GM12878 (cell line): ENCODE data around the gene NAALADL2. TPM values are rescaled to one million over a fixed set of nuclear protein-coding genes. Genes with fewer than 3 reads are reported as not detected.

Experiments
- ATAC-seq: fragments of 200-7000 bp; cut with Tn5 transposase; 3 replicates; pipeline ENCODE4 v1.9.1; 2020; ENCODE audit warnings: mild to moderate bottlenecking, moderate library complexity
- BruUV-seq: library from RNA; stranded (reverse); fragments of 400-500 nt; replicated peaks from 2 replicates; lab custom pipeline; 2021; lab: Mats Ljungman, UMichigan
- CTCF ChIA-PET: fragments of 300-600 bp; sonication (Branson Sonifier 250); formaldehyde crosslinking; extraction: SDS; loops from one replicate; lab custom pipeline; 2021; ENCODE audit warnings: inconsistent platforms; lab: Yijun Ruan, JAX
- POLR2A ChIA-PET: fragments of 350-600 bp; formaldehyde crosslinking; extraction: SDS; loops from one replicate; lab custom pipeline; 2021; ENCODE audit warnings: inconsistent platforms; lab: Charles Lee
- RAD21 ChIA-PET: fragments of 300-600 bp; sonication (Branson Sonifier 250); formaldehyde crosslinking; loops from one replicate; lab custom pipeline; 2023; ENCODE audit warnings: antibody characterized with exemption; ENCODE audit not compliant: unreplicated experiment; lab: Charles Lee
- SMC1A ChIA-PET: fragments of 300-600 bp; sonication (Branson Sonifier 250); formaldehyde crosslinking; loops from one replicate; lab custom pipeline; 2023; ENCODE audit not compliant: unreplicated experiment, uncharacterized antibody; lab: Charles Lee
- DNase-seq: peaks from one replicate; pipeline ENCODE4 v3.0.0-alpha.2; 2011; ENCODE audit warnings: low read depth, low spot score
- FAIRE-seq: peaks from 3 replicates; lab custom pipeline; 2011; peaks lifted over from hg19 to GRCh38; lab: Jason Lieb, UNC
- H2AFZ ChIP-seq: 2 replicates; pipeline ENCODE4 v1.6.0; 2011; ENCODE audit warnings: low read depth, low read length, control low read depth; ENCODE audit not compliant: control insufficient read depth
- H3K27ac ChIP-seq: 2 replicates; pipeline ENCODE4 v1.5.1; 2011; ENCODE audit warnings: control low read depth; ENCODE audit not compliant: control insufficient read depth, insufficient read depth
- H3K27me3 ChIP-seq, 2 experiments: replicated peaks in 1 of 2; 2 replicates each; pipeline versions ENCODE4 v1.6.0 to v1.6.1; 2011; ENCODE audit warnings: low read length in 1 of 2; ENCODE audit not compliant: control insufficient read depth in 2 of 2, insufficient read depth in 2 of 2
- H3K36me3 ChIP-seq, 2 experiments: 2 replicates each; pipeline ENCODE4 v1.5.1; 2011; ENCODE audit warnings: low read length in 1 of 2; ENCODE audit not compliant: control insufficient read depth in 2 of 2, insufficient read depth in 2 of 2
- H3K4me1 ChIP-seq: 2 replicates; pipeline ENCODE4 v1.6.1; 2011; ENCODE audit warnings: mild to moderate bottlenecking, low read length, moderate library complexity, mixed read lengths; ENCODE audit not compliant: control insufficient read depth, insufficient read depth
- H3K4me2 ChIP-seq: 2 replicates; pipeline ENCODE4 v1.6.0; 2011; ENCODE audit warnings: control low read depth; ENCODE audit not compliant: control insufficient read depth, insufficient read depth
- H3K4me3 ChIP-seq: fragments of 200-600 bp; sonication (generic); 2 replicates; pipeline ENCODE4 v1.5.1; 2016
- H3K79me2 ChIP-seq: 2 replicates; pipeline ENCODE4 v1.6.0; 2011; ENCODE audit warnings: low read length; ENCODE audit not compliant: control insufficient read depth, insufficient read depth
- H3K9ac ChIP-seq: 2 replicates; pipeline ENCODE4 v1.8.0; 2011; ENCODE audit warnings: low read length, control low read depth, mixed read lengths; ENCODE audit not compliant: control insufficient read depth, insufficient read depth
- H3K9me3 ChIP-seq: replicated peaks from 3 replicates; pipeline ENCODE4 v1.5.1; 2011; ENCODE audit warnings: mild to moderate bottlenecking, low read length; ENCODE audit not compliant: control insufficient read depth, insufficient read depth
- H4K20me1 ChIP-seq: 2 replicates; pipeline ENCODE4 v1.6.0; 2011; ENCODE audit not compliant: control insufficient read depth, insufficient read depth
- ASH2L ChIP-seq: fragments of 300-600, 200-600 bp; sonication (generic); IDR thresholded peaks from 2 replicates; pipeline ENCODE4 v1.6.1; 2017; ENCODE audit warnings: low read depth, mild to moderate bottlenecking, borderline replicate concordance
- CBFB ChIP-seq: IDR thresholded peaks from 2 replicates; pipeline ENCODE4 v1.6.1; 2016; ENCODE audit warnings: antibody characterized with exemption, low read depth
- CBX3 ChIP-seq: fragments of 200-600 bp; sonication (generic); IDR thresholded peaks from 2 replicates; pipeline ENCODE4 v1.6.1; 2016; ENCODE audit warnings: low read depth, borderline replicate concordance
- ESRRA ChIP-seq: IDR thresholded peaks from 2 replicates; pipeline ENCODE4 v1.6.1; 2012; ENCODE audit warnings: mild to moderate bottlenecking, low read length, improper control_type of control experiment
- IKZF1 ChIP-seq: fragments of 450-650 bp; conservative IDR thresholded peaks from 2 replicates; pipeline ENCODE4 v1.6.1; 2017; ENCODE audit warnings: antibody characterized with exemption, mild to moderate bottlenecking
- MTA3 ChIP-seq: IDR thresholded peaks from 2 replicates; pipeline ENCODE4 v1.6.1; 2012; ENCODE audit warnings: low read length, inconsistent platforms, borderline replicate concordance
- PAX5 ChIP-seq: IDR thresholded peaks from 2 replicates; pipeline ENCODE4 v1.6.1; 2011; ENCODE audit warnings: low read depth, low read length, borderline replicate concordance
- SPI1 ChIP-seq: IDR thresholded peaks from 2 replicates; pipeline ENCODE4 v1.6.1; 2011; ENCODE audit warnings: low read depth, mild to moderate bottlenecking, low read length, moderate library complexity, borderline replicate concordance; ENCODE audit not compliant: insufficient read depth
- STAT3 ChIP-seq: IDR thresholded peaks from 2 replicates; pipeline ENCODE4 v1.6.1; 2011; ENCODE audit warnings: low read depth, low read length, improper control_type of control experiment
- SUZ12 ChIP-seq: fragments of 200-600 bp; sonication (generic); IDR thresholded peaks from one replicate; pipeline ENCODE4 v1.6.1; 2018; ENCODE audit warnings: antibody characterized with exemption, mild to moderate bottlenecking; ENCODE audit not compliant: unreplicated experiment
- TCF12 ChIP-seq: IDR thresholded peaks from 2 replicates; pipeline ENCODE4 v1.6.1; 2011; ENCODE audit warnings: low read depth, mild to moderate bottlenecking, low read length
- TCF3 ChIP-seq: IDR thresholded peaks from 2 replicates; pipeline ENCODE4 v1.6.1; 2012; ENCODE audit warnings: low read depth, mild to moderate bottlenecking, low read length, borderline replicate concordance; ENCODE audit not compliant: insufficient read depth
- ZNF207 ChIP-seq: fragments of 450-650 bp; IDR thresholded peaks from 2 replicates; pipeline ENCODE4 v1.6.1; 2014; ENCODE audit warnings: antibody characterized with exemption, mild to moderate bottlenecking, borderline replicate concordance
- ZNF384 ChIP-seq: IDR thresholded peaks from 2 replicates; pipeline ENCODE4 v1.6.1; 2012; ENCODE audit warnings: low read depth, mild to moderate bottlenecking, low read length, improper control_type of control experiment, borderline replicate concordance
- ZZZ3 ChIP-seq: IDR thresholded peaks from 2 replicates; pipeline ENCODE4 v1.6.1; 2011; ENCODE audit warnings: low read depth; ENCODE audit not compliant: control insufficient read depth, insufficient read length
- WGBS: methylation state at CpG from one replicate; pipeline ENCODE4 v1.1.6; 2016; ENCODE audit warnings: low lambda C conversion rate; ENCODE audit not compliant: insufficient replicate concordance, insufficient coverage; ENCODE audit errors: missing lambda C conversion rate; 5-methylcytosine and 5-hydroxymethylcytosine counted together
- in situ Hi-C: fragments of 300-500 bp; cut with MboI; formaldehyde crosslinking; loops from 9 replicates; pipeline ENCODE4 v1.14.3; 2018; ENCODE audit warnings: mixed read lengths
- intact Hi-C: fragments of 100-400 bp; cut with micrococcal nuclease; formaldehyde crosslinking; loops from one replicate; pipeline ENCODE4 v1.14.2; 2022; ENCODE audit not compliant: unreplicated experiment
- polyA plus RNA-seq, 11 experiments: library from polyadenylated mRNA; depleted of rRNA in 4 of 11; unstranded in 6 of 11; stranded (reverse) in 5 of 11; fragments of >200 nt; fragmentation: Nextera tagmentation in 4 of 11; fragmentation: Illumina TruSeq in 1 of 11; extraction: Ambion mirVana in 4 of 11; extraction: Trizol in 1 of 11; gene quantifications; 1 replicate in 1 of 11; 2 replicates in 10 of 11; pipeline versions ENCODE4 v1.2.1 to v1.2.3, GENCODE V29; 2011 to 2016; ENCODE audit warnings: inconsistent platforms in 2 of 11, missing spikeins in 2 of 11, low read depth in 1 of 11
- total RNA-seq, 4 experiments: library from RNA; depleted of rRNA in 3 of 4; stranded (reverse); fragments of >200 nt in 3 of 4; fragmentation: Illumina TruSeq in 1 of 4; extraction: Trizol in 1 of 4; gene quantifications; 2 replicates each; pipeline versions ENCODE4 v1.2.1 to v1.2.3, GENCODE V29; 2013 to 2021
- TF ChIP-seq, protein P1 (sequence below): fragments of 150-350 bp; IDR thresholded peaks from 2 replicates; pipeline ENCODE4 v1.6.1; 2014; ENCODE audit warnings: mild to moderate bottlenecking, low read depth, low read length
- TF ChIP-seq, protein P2 (sequence below): fragments of 450-650 bp; conservative IDR thresholded peaks from 2 replicates; pipeline ENCODE4 v1.6.1; 2017; ENCODE audit warnings: mild to moderate bottlenecking, moderate library complexity

The NAALADL2 gene
- total and polyA plus RNA-seq, 10 of the 15 experiments (the other 5 are each of a cell fraction or from before 2014, with no cell fraction given): 0.06 to 10.8 (median 0.46) TPM

DNA sequence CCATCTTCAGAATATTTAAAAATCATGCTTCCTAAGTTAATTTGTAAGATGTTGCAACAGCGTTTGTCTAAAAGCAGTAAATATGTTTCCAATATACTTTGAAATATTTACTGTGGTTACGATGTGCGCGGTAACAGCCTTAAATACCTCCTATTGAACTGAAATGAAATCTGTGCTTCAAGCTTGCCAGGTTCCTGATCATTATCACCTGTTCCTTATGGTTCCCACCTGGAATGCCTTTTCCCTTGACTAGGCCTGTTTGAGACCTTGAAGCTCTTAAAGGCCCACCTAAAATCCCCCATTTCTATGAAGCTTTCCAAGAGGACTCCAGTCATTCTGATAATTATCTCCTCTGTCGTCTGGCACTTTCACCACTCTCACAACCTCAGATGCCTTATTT, 146.7 kb downstream of the NAALADL2 start (continued):
- TF ChIP-seq SPI1 (no peak), TCF12 (no peak), MTA3 (no peak)

DNA sequence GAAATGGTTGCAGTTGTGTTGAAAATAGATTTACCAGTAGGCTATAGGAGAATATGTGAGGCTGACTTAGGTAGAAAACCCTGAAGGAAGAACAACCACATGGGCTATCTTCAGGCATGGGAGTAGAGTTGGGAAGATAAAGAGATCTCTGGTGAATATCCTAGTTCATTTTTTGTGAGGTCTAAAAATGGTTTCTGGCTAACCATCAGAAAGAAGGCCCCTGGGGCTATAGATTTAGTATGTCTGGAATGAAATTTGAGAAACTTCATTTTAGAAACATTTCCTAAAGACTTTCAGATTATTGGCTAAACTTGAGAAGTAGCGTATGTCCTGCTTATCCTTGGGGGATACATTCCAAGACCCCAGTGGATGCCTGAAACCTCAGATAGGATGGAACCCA, 148.2 kb downstream of the NAALADL2 start:
- no peaks in the 10 kb centered on the region for H3K27me3 ChIP-seq
- H3K79me2 ChIP-seq: no peaks in the 10 kb centered on the region
- H3K9ac ChIP-seq: no peak overlapping the region
- ATAC-seq (no peak), FAIRE-seq (no peak), DNase-seq (no peak)
- TF ChIP-seq, protein P1, sequence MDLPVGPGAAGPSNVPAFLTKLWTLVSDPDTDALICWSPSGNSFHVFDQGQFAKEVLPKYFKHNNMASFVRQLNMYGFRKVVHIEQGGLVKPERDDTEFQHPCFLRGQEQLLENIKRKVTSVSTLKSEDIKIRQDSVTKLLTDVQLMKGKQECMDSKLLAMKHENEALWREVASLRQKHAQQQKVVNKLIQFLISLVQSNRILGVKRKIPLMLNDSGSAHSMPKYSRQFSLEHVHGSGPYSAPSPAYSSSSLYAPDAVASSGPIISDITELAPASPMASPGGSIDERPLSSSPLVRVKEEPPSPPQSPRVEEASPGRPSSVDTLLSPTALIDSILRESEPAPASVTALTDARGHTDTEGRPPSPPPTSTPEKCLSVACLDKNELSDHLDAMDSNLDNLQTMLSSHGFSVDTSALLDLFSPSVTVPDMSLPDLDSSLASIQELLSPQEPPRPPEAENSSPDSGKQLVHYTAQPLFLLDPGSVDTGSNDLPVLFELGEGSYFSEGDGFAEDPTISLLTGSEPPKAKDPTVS: no peak
- TF ChIP-seq CBFB (no peak), PAX5 (no peak), CBX3 (no peak), TCF3 (no peak), IKZF1 (no peak), ZNF384 (no peak), SUZ12 (no peak), ZNF207 (no peak), ZZZ3 (no peak), MTA3 (no peak), ASH2L (no peak), STAT3 (no peak), ESRRA (no peak)
- TF ChIP-seq, protein P2, sequence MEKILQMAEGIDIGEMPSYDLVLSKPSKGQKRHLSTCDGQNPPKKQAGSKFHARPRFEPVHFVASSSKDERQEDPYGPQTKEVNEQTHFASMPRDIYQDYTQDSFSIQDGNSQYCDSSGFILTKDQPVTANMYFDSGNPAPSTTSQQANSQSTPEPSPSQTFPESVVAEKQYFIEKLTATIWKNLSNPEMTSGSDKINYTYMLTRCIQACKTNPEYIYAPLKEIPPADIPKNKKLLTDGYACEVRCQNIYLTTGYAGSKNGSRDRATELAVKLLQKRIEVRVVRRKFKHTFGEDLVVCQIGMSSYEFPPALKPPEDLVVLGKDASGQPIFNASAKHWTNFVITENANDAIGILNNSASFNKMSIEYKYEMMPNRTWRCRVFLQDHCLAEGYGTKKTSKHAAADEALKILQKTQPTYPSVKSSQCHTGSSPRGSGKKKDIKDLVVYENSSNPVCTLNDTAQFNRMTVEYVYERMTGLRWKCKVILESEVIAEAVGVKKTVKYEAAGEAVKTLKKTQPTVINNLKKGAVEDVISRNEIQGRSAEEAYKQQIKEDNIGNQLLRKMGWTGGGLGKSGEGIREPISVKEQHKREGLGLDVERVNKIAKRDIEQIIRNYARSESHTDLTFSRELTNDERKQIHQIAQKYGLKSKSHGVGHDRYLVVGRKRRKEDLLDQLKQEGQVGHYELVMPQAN: no peak
- no peaks in the 10 kb centered on the region for H3K4me1 ChIP-seq
- H4K20me1 ChIP-seq: no peaks in the 10 kb centered on the region
- ChIA-PET RAD21 (no interaction called here), CTCF (interaction anchor here (1.2 kb wide), 1 partner anchor 23 kb away, joined by 3 read pairs; no protein-coding TSS in a partner anchor), SMC1A (no interaction called here), POLR2A (no interaction called here)
- H2AFZ ChIP-seq: no peak overlapping the region
- no peak overlapping the region for H3K27ac ChIP-seq
- no peaks in the 10 kb centered on the region for H3K9me3 ChIP-seq
- in situ Hi-C loops: no loop called here
- H3K4me3 ChIP-seq: no peak overlapping the region
- no TSS peak for BruUV-seq
- H3K36me3 ChIP-seq: no peaks in the 10 kb centered on the region
- intact Hi-C loops: no loop called here
- 70% methylated on average over 1 of the region's 1 CpG for WGBS
- no peak overlapping the region for H3K4me2 ChIP-seq
